Chondrocyte (in vitro differentiated cells): ENCODE measurements around the gene RALGAPA2. TPM values are rescaled to one million over a fixed set of nuclear protein-coding genes. Genes with fewer than 3 reads are reported as not detected.

Source experiments
- DNase-seq: peaks from one replicate; pipeline ENCODE4 v3.0.0; 2021; ENCODE audit warnings: mixed read lengths, low spot score
- H3K27ac Mint-ChIP-seq: one replicate; pipeline ENCODE4 v1.8.0; 2021; ENCODE audit warnings: mild to moderate bottlenecking, moderate library complexity, mixed read lengths; ENCODE audit not compliant: unreplicated experiment
- H3K27me3 Mint-ChIP-seq: 2 replicates; pipeline ENCODE4 v1.8.0; 2021; ENCODE audit warnings: low read depth, mixed read lengths
- H3K36me3 Mint-ChIP-seq: 2 replicates; pipeline ENCODE4 v1.8.0; 2021; ENCODE audit warnings: low read depth, mixed read lengths
- H3K4me1 Mint-ChIP-seq: 2 replicates; pipeline ENCODE4 v1.8.0; 2021; ENCODE audit warnings: low read depth, mild to moderate bottlenecking, mixed read lengths
- H3K4me3 Mint-ChIP-seq: one replicate; pipeline ENCODE4 v1.8.0; 2021; ENCODE audit warnings: mild to moderate bottlenecking, moderate library complexity, mixed read lengths; ENCODE audit not compliant: unreplicated experiment
- H3K9me3 Mint-ChIP-seq: 2 replicates; pipeline ENCODE4 v1.8.0; 2021; ENCODE audit warnings: low read depth, mixed read lengths
- total RNA-seq: library from RNA; stranded (reverse); gene quantifications from 3 replicates; pipeline ENCODE4 v1.2.1, GENCODE V29; 2021
- TF ChIP-seq, protein P1 (sequence below): fragments of 200-600 bp; sonication (generic); IDR thresholded peaks from 2 replicates; pipeline ENCODE4 v1.5.0; 2021; ENCODE audit warnings: antibody characterized with exemption, mild to moderate bottlenecking, moderate library complexity

RALGAPA2 gene
- total RNA-seq, 1 donor from 2014 or later = 9.5 TPM

- no peaks in the 10 kb centered on the region for H3K36me3 Mint-ChIP-seq
- no peak for DNase-seq
- no peak overlapping the region for H3K27ac Mint-ChIP-seq
- peaks cover 70% of the 10 kb centered on the region for H3K27me3 Mint-ChIP-seq
- no peaks in the 10 kb centered on the region for H3K9me3 Mint-ChIP-seq
- TF ChIP-seq, protein P1, sequence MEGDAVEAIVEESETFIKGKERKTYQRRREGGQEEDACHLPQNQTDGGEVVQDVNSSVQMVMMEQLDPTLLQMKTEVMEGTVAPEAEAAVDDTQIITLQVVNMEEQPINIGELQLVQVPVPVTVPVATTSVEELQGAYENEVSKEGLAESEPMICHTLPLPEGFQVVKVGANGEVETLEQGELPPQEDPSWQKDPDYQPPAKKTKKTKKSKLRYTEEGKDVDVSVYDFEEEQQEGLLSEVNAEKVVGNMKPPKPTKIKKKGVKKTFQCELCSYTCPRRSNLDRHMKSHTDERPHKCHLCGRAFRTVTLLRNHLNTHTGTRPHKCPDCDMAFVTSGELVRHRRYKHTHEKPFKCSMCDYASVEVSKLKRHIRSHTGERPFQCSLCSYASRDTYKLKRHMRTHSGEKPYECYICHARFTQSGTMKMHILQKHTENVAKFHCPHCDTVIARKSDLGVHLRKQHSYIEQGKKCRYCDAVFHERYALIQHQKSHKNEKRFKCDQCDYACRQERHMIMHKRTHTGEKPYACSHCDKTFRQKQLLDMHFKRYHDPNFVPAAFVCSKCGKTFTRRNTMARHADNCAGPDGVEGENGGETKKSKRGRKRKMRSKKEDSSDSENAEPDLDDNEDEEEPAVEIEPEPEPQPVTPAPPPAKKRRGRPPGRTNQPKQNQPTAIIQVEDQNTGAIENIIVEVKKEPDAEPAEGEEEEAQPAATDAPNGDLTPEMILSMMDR = no peak
- no peak overlapping the region for H3K4me3 Mint-ChIP-seq
- peaks cover 9% of the 10 kb centered on the region for H3K4me1 Mint-ChIP-seq
Observed at GRCh38 chr20:20371681-20372080, 340.8 kb downstream of the RALGAPA2 start.

- no peak overlapping the region for H3K27ac Mint-ChIP-seq
- H3K27me3 Mint-ChIP-seq = peaks cover 70% of the 10 kb centered on the region
- H3K4me3 Mint-ChIP-seq = no peak overlapping the region
- TF ChIP-seq, protein P1 = no peak
- no peak for DNase-seq
- H3K9me3 Mint-ChIP-seq = no peaks in the 10 kb centered on the region
- H3K4me1 Mint-ChIP-seq = peaks cover 9% of the 10 kb centered on the region
- no peaks in the 10 kb centered on the region for H3K36me3 Mint-ChIP-seq
Observed at GRCh38 chr20:20371083-20371482, 341.4 kb downstream of the RALGAPA2 start.

- Mint-ChIP-seq H3K27me3 (peaks cover 68% of the 10 kb centered on the region), H3K4me3 (peak overlapping the region; percentile 54), H3K27ac (no peak overlapping the region), H3K4me1 (peaks cover 14% of the 10 kb centered on the region), H3K9me3 (no peaks in the 10 kb centered on the region), H3K36me3 (no peaks in the 10 kb centered on the region)
- TF ChIP-seq, protein P1 = no peak
- DNase-seq = no peak
Observed at GRCh38 chr20:20370094-20370575, 342.3 kb downstream of the RALGAPA2 start.

DNA sequence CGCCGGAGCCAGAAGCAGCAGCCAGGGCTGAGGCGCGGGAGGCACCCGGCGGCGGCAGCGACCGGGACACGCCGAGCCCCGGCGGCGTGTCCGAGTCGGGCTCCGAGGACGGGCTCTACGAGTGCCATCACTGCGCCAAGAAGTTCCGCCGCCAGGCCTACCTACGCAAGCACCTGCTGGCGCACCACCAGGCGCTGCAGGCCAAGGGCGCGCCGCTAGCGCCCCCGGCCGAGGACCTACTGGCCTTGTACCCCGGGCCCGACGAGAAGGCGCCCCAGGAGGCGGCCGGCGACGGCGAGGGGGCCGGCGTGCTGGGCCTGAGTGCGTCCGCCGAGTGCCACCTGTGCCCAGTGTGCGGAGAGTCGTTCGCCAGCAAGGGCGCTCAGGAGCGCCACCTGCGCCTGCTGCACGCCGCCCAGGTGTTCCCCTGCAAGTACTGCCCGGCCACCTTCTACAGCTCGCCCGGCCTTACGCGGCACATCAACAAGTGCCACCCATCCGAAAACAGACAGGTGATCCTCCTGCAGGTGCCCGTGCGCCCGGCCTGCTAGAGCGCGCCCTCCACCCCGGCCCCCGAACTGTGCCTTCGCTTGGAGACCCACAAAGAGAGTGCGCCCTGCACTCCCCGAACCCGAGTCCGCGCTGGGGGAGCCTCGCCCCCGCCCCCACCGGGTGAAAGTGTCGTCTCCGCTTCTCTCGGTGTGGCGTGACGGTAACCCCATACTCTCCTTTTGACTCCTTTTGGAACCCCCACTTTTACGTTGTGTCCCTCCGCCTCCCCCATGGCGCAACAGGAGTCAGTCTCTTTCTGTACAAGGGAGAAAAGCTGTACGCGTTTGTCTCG, 343.0 kb downstream of the RALGAPA2 start:
- peaks cover 65% of the 10 kb centered on the region for H3K27me3 Mint-ChIP-seq

More for the DNA sequence above, 343.0 kb downstream of the RALGAPA2 start:
- Mint-ChIP-seq H3K27ac (no peak overlapping the region), H3K4me3 (peak overlapping the region; percentile 54), H3K4me1 (peaks cover 14% of the 10 kb centered on the region), H3K36me3 (no peaks in the 10 kb centered on the region), H3K9me3 (no peaks in the 10 kb centered on the region)
- no peak for DNase-seq
- TF ChIP-seq, protein P1 = no peak
